ENCODE data around the gene VWF.
"Not testable (repeated sequence)": the region's sequence is repeated elsewhere in the genome, so short reads cannot be mapped to it uniquely, and the experiment has no call there.

VWF gene

DNA sequence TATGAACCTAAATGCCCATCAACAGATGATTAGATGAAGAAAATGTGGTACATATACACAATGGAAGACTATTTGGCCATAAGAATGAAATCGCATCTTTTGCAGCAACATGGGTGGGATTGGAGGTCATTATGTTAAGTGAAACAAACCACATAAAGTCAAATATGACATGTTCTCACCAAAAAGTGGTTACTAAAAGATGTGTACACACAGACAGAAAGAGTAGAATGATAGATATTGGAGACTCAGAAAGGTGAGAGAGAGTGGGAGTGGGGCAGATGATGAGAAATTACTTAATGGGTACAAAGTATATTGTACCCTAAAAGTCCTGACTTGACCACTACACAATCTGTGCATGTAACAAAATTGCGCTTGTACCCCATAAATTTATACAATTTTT lies 19.6 kb downstream of the VWF start:
- no peak for DNase-seq (ENCODE audit: low read depth in 2 of 2)

DNA sequence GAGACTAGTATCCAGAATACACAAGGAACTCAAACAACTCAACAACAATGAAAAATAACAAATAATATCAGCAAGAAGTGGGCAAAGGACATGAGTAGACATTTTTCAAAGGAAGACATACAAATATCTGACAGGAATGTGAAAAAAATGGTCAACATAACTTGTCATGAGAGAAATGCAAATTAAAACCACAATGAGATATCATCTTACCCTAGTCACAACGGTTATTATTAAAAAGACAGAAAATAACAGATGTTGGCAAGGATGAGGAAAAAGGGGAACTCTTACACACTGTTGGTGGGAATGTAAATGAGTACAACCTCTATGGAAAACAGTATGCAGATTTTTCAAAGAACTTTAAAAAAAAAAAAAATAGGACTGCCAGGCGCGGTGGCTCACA lies 20.4 kb downstream of the VWF start:
- no peak for DNase-seq (ENCODE audit: low read depth in 2 of 2)

DNA sequence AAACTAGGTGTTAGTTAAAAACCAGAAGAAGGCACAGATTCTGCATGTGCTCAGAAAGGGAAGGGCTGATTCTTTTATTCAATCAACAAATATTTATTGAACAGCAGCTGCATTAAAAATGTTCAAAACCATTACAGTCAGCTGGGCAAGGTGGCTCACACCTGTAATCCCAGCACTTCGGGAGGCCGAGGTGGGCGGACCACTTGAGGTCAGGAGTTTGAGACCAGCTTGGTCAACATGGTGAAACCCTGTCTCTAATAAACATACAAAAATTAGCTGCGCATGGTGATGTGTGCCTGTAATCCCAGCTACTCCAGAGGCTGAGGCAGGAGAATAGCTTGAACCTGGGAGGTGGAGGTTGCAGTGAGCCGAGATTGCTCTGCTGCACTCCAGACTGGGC lies 22.4 kb downstream of the VWF start:
- DNase-seq (ENCODE audit: low read depth in 2 of 2), result not testable (repeated sequence)

- no peak for DNase-seq (ENCODE audit: low read depth in 2 of 2)
These were observed 25.2 kb downstream of the VWF start for GRCh38 chr12:6099316-6099715.

GRCh38 chr12:6097411-6097810 lies 27.1 kb downstream of the VWF start:
- DNase-seq (ENCODE audit: low read depth in 2 of 2), result no peak

GRCh38 chr12:6096527-6096926 lies 27.9 kb downstream of the VWF start:
- no peak for DNase-seq (ENCODE audit: low read depth in 2 of 2)

DNA sequence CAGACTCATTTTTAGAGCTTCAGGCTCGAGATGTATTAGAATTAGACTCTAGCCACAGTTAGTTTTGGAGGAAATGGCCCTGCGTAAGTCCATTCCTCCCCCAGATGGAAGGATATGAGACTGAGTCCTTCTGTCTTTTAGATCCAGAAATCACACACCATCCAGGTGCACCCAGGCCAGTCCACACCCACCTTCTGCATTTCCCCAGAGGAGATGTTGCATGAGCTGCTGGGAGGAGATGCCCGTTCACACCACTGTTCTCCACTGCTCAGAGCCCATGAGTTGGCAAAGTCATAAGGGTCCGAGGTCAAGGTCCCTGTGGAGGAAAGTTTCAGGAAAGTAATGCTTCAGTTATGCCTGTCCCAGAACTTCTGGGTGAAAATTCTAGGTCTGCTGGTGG lies 29.2 kb downstream of the VWF start:
- no peak for DNase-seq (ENCODE audit: low read depth in 2 of 2)

GRCh38 chr12:6093764-6094163 lies 30.7 kb downstream of the VWF start:
- DNase-seq (ENCODE audit: low read depth in 2 of 2), result no peak

GRCh38 chr12:6092784-6093722 lies 31.4 kb downstream of the VWF start:
- DNase-seq (ENCODE audit: low read depth in 2 of 2), result no peak

DNA sequence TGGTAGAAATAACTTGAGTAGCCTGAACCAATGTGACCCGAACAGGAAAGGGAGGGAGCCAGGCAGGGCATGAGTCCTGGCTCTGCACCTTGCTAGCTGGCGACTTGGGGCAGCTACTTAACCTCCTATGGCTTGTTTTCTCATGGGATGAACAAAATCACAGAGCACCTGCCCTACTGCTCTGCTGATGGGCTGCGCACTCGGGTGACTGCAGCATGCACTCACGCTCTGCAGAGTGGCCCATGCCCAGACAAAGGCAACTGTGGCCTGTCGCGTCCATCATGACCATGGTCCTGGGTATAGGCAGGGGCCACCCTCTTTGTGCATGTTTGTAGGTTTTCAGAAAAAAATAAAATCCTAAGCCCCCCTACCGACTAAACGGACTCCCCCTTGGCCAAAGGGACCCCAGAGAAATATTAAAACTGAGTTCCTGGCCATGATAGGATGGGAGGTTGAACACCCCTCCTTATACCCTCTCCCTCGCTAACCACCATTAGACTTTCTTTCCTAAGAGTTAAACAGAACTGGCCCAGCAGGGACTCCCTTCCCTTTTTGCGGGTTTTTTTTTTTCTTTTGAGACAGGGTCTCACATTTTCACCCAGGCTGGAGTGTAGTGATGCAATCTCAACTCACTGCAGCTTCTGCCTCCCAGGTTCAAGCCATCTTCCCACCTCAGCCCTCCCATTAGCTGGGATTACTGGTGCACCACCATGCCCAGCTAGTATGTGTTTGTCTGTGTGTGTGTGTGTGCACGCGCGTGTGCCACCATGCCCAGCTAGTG lies 32.5 kb downstream of the VWF start:
- no peak for DNase-seq (ENCODE audit: low read depth in 2 of 2)

- no peak for DNase-seq (ENCODE audit: low read depth in 2 of 2)
These were observed 33.7 kb downstream of the VWF start for GRCh38 chr12:6090803-6091202.

DNA sequence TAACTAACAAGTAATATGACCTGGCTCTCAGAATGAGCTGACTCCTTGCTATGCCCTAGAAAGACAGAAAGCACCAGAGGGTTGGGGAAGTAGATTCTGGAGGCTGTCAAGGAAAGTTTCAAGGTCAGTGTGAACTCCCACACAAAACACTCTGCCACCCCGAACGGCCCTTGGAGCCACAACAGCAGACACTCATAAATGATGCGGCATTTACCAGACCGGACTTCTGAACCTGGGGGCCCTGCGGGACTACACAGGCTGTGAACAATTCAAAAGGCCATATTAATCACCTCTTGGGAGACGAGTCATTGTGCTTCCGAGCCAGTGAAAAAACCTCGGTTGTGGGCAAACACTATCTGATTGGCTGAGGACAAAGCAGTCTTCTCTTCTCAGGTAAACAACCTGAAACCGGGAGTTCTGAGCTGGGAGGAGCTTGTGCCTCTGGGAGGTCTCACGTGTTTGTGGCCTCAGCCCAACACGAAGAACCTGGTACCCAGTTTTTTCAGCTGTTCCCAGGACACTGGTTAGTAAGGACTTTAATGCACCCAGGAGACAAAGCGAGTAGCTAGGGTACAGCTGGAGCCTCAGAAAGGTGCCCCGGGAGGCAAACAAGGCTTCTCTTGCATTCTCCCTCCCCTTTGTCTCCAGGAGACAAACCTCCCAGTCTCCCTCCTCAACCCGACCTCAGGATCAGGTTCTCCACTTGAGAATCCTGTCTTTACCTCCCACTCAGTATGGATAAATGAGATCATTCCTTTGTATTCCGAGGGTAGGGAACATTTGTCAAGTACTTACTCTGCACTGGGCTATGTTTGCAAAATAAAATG lies 35.3 kb downstream of the VWF start:
- no peak for DNase-seq (ENCODE audit: low read depth in 2 of 2)

DNA sequence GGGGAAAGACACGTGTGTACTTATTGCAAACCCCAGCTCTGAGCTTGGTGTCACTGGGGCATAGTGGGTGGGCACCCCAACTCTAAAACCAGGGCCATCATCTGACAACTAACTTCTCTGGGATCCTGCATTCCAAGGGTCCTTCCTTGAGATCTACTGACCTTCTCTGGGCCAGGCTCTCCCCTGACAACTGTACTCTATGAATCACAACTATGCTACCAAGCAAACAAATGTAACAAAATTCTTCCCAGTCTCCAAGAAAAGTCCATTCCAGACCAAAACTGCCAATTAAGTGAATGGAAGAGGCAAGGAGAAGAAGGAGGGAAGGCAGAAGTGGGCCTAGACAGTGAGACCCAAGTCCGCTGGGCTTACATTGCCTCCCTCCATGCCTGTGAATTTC lies 38.2 kb downstream of the VWF start:
- DNase-seq (ENCODE audit: low read depth in 2 of 2), result no peak

DNA sequence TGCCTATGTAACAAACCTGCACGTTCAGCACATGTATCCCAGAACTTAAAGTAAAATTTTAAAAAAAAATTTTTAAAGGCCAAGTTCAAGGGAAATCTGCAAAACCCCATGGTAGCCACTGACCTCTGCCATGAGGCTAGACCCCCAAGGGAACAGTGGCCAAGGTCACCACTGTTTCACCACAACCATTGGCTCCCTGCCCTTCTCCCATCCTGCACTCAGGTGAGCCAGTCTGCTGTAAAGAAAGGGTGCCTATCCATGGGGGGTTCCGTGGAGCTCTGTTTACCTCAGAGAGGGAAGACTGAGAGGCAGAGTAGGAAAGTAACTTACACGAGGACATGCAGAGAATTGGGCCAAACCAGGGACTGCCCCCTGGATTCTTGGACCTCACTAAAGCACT lies 38.6 kb downstream of the VWF start:
- DNase-seq (ENCODE audit: low read depth in 2 of 2), result no peak

DNA sequence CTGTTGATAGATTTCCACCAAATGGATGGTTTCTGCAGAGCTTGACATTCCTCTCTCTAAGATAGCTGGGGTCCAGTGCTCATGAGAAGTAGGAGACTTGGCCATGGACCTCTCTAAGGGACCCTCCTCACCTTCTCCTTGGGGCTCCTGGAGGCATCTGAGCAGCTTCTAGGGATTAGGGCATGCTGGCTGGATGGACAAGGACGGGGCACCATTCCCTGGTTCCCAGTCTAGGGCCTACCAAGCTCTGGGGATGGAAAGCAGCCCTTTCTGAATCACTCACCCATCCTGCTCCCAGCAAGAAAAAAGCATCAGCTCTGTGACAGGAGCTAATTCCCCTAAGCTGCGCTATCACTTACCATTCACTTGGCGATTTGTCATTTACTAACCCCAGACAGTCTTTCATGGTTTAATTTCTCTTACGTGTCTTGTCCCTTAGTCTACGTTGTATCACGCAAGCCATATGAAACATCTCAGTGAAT lies 39.5 kb downstream of the VWF start:
- no peak for DNase-seq (ENCODE audit: low read depth in 2 of 2)

DNA sequence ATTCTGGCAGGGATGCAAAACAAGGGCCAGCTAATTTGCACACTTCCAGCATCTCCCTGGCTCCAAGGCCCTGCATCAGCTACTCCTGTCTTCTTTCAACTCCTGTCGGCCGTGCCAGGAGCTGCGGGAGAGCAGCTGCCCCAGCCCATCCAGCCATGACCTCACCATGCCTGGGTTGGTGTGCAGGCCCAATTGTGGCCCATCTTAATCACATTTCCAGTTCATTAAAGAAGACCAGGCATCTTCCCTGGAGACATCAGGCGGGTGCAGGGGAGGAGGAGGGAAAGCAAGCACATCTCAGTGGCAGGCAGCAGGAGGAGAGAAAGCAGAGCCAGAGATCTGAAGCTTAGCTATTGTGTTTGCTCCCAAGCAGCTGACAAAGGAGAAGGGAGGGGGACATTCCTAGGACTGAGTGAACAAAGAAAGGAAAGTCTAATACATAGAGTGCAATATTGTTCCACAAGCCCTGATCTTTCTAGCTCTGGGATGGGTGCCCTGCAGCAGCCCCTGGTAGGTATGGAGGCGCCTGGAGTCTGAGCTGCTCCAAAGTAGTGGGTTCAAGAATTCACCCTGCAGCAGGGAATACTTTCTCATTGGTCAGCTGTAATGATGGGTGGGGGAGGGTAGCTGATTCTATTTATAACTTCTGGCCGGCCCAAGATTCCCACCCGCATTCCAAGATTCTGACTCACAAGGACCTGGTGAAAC lies 40.1 kb downstream of the VWF start:
- DNase-seq (ENCODE audit: low read depth in 2 of 2), result no peak

GRCh38 chr12:6083601-6084000 lies 40.9 kb downstream of the VWF start:
- no peak for DNase-seq (ENCODE audit: low read depth in 2 of 2)

- no peak for DNase-seq (ENCODE audit: low read depth in 2 of 2)
These were observed 41.9 kb downstream of the VWF start for GRCh38 chr12:6082613-6083012.

DNA sequence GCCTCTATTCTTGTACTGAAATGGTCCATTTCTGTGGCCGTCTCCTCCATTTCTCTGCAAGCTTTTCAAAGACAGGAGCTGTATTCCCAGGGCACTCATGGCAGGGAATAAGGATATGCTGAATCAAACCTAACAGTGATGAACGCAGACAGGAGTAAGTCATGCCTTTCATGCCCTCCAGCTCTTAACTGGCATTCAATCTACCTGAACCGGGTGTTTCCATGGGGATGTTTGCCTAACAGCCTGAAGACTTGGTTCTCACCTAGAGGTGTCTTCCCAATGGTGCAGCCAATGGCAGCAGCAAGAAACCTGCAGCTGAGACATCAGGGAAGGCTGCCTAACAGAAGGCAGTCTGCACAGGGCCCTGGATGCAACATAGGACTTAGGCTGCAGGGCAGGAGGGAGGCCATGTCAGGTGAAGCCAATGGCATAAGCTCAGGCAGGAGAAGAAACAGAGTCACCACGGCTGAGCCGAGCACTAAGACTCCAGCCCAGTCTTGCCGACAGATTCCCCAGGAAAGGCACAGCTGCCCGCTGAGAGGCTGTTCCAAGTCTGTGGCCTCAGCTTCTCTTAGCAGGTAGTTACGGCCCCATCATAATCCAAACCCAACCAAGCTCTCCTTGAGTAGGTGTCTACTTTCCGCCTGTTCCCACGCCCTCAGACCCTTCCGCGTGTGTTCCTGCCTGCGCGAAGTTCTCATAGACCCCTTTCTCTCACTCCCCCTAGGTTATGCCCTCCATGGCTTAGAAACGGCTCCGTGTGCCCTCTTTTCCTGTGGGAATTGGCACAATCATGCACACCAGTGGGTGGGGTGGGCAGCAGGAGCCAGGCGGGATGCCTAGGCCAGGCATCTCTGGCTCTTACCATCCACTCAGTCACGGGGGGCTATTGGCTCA lies 44.1 kb downstream of the VWF start:
- no peak for DNase-seq (ENCODE audit: low read depth in 2 of 2)

DNA sequence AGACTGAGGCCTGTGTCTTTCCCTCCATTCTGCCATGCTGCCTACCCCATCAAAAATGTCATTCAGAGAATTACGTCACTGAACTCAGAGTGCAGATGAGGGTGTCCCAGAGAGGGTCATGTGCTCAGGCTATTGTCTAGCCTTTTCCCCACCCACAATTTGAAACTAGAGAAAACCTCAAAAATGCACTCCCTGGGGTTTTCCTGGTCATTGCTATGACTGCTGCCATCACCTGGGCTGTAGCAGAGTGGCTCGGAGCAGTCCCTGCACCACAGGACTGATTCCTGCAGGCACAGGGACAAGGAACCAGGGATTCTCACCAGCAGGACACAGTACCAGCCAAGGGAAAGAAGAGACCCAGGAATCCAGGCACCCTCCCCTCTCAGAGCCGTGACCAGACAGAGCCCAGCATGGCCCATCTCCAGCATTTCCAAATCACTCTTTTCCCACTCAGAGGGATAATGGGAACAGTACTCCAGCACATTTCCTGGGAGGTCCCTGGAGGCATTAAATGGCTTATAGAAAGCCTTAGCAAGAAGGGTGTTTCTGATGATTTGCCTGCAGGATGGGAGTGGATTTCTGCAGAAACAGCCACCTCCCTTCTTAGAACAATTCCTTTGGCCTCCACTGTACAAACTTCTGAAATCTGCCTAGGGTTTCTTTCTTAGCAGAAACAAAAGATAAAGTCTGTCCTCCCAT lies 45.9 kb downstream of the VWF start:
- no peak for DNase-seq (ENCODE audit: low read depth in 2 of 2)

All from activated CD8-positive, alpha-beta memory T cell treated with anti-CD3 and anti-CD28 coated beads for 4 hours (primary cell).